ENCODE results near the gene GNG7. TPM values are rescaled to one million over a fixed set of nuclear protein-coding genes. Genes with fewer than 3 reads are reported as not detected.

GNG7 gene
- total and polyA plus RNA-seq, 3 donors from 2014 or later, result 16.9 to 38.7 (median 25.3) TPM

DNA sequence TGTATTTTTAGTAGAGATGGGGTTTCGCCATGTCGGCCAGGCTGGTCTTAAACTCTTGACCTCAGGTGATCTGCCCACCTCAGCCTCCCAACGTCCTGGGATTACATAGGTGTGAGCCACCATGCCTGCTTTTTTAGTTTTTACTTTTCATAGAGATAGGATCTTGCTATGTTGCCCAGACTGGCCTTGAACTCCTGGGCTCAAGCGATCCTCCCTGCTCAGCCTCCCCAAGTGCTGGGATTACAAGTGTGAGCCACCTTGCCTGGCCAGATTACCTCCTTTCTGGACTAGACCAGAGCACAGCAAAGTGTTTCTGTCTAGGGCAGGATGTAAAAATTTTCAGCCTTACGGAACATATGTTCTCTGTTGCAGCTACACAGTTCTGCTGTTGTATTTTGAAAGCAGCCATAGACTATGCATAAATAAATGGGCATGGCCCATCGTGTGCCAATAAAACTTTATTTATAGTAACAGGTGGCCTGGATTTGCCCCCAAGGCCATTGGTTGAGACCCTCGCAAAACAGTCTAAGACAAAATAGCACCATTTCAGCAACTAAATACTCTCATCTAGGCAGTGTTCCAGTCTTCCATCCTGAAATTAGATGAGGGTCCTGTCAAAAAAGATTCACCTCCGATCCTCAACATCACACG, 36.0 kb downstream of the GNG7 start:
- H3K27me3 ChIP-seq, result no peaks in the 10 kb centered on the region
- H3K4me1 ChIP-seq, result no peaks in the 10 kb centered on the region
- no peak for TF ChIP-seq POLR2A (IDR thresholded peaks at IDR 0.05)
- TF ChIP-seq, protein P1, sequence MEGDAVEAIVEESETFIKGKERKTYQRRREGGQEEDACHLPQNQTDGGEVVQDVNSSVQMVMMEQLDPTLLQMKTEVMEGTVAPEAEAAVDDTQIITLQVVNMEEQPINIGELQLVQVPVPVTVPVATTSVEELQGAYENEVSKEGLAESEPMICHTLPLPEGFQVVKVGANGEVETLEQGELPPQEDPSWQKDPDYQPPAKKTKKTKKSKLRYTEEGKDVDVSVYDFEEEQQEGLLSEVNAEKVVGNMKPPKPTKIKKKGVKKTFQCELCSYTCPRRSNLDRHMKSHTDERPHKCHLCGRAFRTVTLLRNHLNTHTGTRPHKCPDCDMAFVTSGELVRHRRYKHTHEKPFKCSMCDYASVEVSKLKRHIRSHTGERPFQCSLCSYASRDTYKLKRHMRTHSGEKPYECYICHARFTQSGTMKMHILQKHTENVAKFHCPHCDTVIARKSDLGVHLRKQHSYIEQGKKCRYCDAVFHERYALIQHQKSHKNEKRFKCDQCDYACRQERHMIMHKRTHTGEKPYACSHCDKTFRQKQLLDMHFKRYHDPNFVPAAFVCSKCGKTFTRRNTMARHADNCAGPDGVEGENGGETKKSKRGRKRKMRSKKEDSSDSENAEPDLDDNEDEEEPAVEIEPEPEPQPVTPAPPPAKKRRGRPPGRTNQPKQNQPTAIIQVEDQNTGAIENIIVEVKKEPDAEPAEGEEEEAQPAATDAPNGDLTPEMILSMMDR (IDR thresholded peaks at IDR 0.05), result no peak
- H3K9me3 ChIP-seq, result no peaks in the 10 kb centered on the region
- no peaks in the 10 kb centered on the region for H3K36me3 ChIP-seq (ENCODE audit: low read depth, missing control alignments)
- no peak for DNase-seq
- WGBS, 2 donors, result 68 to 77% methylated on average over 7 to 9 of the region's 9 CpGs
- H3K4me3 ChIP-seq, result no peak overlapping the region
- no peak overlapping the region for H3K27ac ChIP-seq
- intact Hi-C loops (cut with DNase I; ENCODE audit: low total_unique reads), result no loop called here

DNA sequence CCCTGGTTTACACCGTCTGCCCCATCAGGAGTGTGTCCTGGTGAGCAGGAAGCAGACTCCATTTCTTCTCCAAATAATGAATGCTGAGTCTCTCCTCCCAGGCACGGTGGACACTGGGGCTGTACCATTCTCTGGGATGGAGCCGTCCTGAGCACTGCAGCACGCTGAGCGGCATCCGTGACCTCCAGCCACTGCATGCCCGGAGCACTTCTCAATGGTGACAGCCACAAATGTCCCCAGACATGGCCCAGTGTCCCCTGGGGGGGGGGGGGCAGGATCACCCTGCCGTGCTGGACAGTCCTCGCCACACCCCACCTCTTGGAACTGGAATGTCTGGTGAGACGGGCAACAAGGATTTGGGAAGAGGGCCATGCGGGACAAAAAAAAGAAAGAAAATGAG, 37.4 kb downstream of the GNG7 start:
- Histone ChIP-seq H3K27me3 (no peaks in the 10 kb centered on the region), H3K4me3 (no peak overlapping the region), H3K27ac (peak overlapping the region in 1 of 2 donors; percentile 61), H3K9me3 (no peaks in the 10 kb centered on the region), H3K4me1 (no peaks in the 10 kb centered on the region), H3K36me3 (ENCODE audit: low read depth, missing control alignments) (no peaks in the 10 kb centered on the region)
- TF ChIP-seq, protein P1 (IDR thresholded peaks at IDR 0.05), result no peak
- no peak for TF ChIP-seq POLR2A (IDR thresholded peaks at IDR 0.05)
- no peak for DNase-seq
- WGBS, 2 donors, result 84 to 88% methylated on average over 6 to 11 of the region's 11 CpGs
- intact Hi-C loops (cut with DNase I; ENCODE audit: low total_unique reads), result no loop called here

GRCh38 chr19:2663920-2664571, 38.4 kb downstream of the GNG7 start:
- intact Hi-C loops (cut with DNase I; ENCODE audit: low total_unique reads), result no loop called here
- no peaks in the 10 kb centered on the region for H3K9me3 ChIP-seq
- 63 to 83% methylated on average over 1 to 18 of the region's 18 CpGs for WGBS, 2 donors
- no peaks in the 10 kb centered on the region for H3K36me3 ChIP-seq (ENCODE audit: low read depth, missing control alignments)
- peak overlapping the region; percentile 43 to 61 for H3K27ac ChIP-seq
- H3K27me3 ChIP-seq, result no peaks in the 10 kb centered on the region
- no peak overlapping the region for H3K4me3 ChIP-seq
- TF ChIP-seq, protein P1 (IDR thresholded peaks at IDR 0.05), result no peak
- TF ChIP-seq POLR2A (IDR thresholded peaks at IDR 0.05), result no peak
- no peaks in the 10 kb centered on the region for H3K4me1 ChIP-seq
- DNase-seq, result peak; percentile 86

- H3K27ac ChIP-seq, result no peak overlapping the region
- no peak for TF ChIP-seq POLR2A (IDR thresholded peaks at IDR 0.05)
- TF ChIP-seq, protein P1 (IDR thresholded peaks at IDR 0.05), result no peak
- no peaks in the 10 kb centered on the region for H3K4me1 ChIP-seq
- intact Hi-C loops (cut with DNase I; ENCODE audit: low total_unique reads), result no loop called here
- H3K27me3 ChIP-seq, result no peaks in the 10 kb centered on the region
- H3K36me3 ChIP-seq (ENCODE audit: low read depth, missing control alignments), result no peaks in the 10 kb centered on the region
- H3K9me3 ChIP-seq, result no peaks in the 10 kb centered on the region
- 72 to 76% methylated on average over 4 of the region's 4 CpGs for WGBS, 2 donors
- H3K4me3 ChIP-seq, result no peak overlapping the region
- no peak for DNase-seq
These were observed 40.9 kb downstream of the GNG7 start for GRCh38 chr19:2661615-2662014.

Measured in testis (tissue), 3 donors.